Liver (tissue), 9 donors: ENCODE results near the gene SLC25A10. TPM values are rescaled to one million over a fixed set of nuclear protein-coding genes. Genes with fewer than 3 reads are reported as not detected.

Experiments
- DNase-seq: peaks from one replicate; pipeline ENCODE4 v3.0.0-alpha.2; 2017; ENCODE audit warnings: low spot score
- H3K27ac ChIP-seq, 2 donors: one replicate each; pipeline ENCODE4 v1.7.0; 2013; ENCODE audit warnings: inconsistent platforms in 2 of 2, low read length in 2 of 2, control low read depth in 1 of 2, low read depth in 1 of 2, mild to moderate bottlenecking in 1 of 2
- H3K27me3 ChIP-seq, 4 donors: one replicate each; pipeline versions ENCODE4 v1.6.1 to v1.7.0; 2013; ENCODE audit warnings: low read length in 3 of 4, inconsistent platforms in 1 of 4, mild to moderate bottlenecking in 1 of 4, moderate library complexity in 1 of 4; ENCODE audit not compliant: control insufficient read depth in 4 of 4, insufficient read depth in 4 of 4
- H3K36me3 ChIP-seq, 4 donors: one replicate each; pipeline versions ENCODE4 v1.6.1 to v1.7.0; 2013; ENCODE audit warnings: low read length in 3 of 4, mild to moderate bottlenecking in 3 of 4, low read depth in 1 of 4, moderate library complexity in 1 of 4; ENCODE audit not compliant: control insufficient read depth in 4 of 4, insufficient read depth in 3 of 4
- H3K4me1 ChIP-seq, 4 donors: one replicate each; pipeline versions ENCODE4 v1.6.1 to v1.7.0; 2013; ENCODE audit warnings: low read length in 3 of 4, mild to moderate bottlenecking in 3 of 4, moderate library complexity in 1 of 4; ENCODE audit not compliant: control insufficient read depth in 4 of 4, insufficient read depth in 4 of 4
- H3K4me3 ChIP-seq, 3 donors: one replicate each; pipeline versions ENCODE4 v1.6.1 to v1.7.0; 2013; ENCODE audit warnings: low read length in 3 of 3, control low read depth in 1 of 3, low read depth in 1 of 3, mild to moderate bottlenecking in 1 of 3
- H3K9ac ChIP-seq, 2 donors: one replicate each; pipeline ENCODE4 v1.7.0; 2013; ENCODE audit warnings: low read length in 2 of 2, mild to moderate bottlenecking in 2 of 2, moderate library complexity in 2 of 2, control low read depth in 1 of 2, low read depth in 1 of 2
- H3K9me3 ChIP-seq, 4 donors: one replicate each; pipeline versions ENCODE4 v1.6.1 to v1.7.0; 2013; ENCODE audit warnings: low read length in 3 of 4; ENCODE audit not compliant: control insufficient read depth in 4 of 4
- EGR1 ChIP-seq, 2 donors: IDR thresholded peaks; 2 replicates each; pipeline ENCODE4 v1.6.1; 2016 to 2018; ENCODE audit warnings: antibody characterized with exemption in 2 of 2, low read depth in 2 of 2
- FOXA1 ChIP-seq: IDR thresholded peaks from 2 replicates; pipeline ENCODE4 v1.6.1; 2016; ENCODE audit warnings: antibody characterized with exemption
- FOXA2 ChIP-seq: IDR thresholded peaks from 2 replicates; pipeline ENCODE4 v1.6.1; 2016; ENCODE audit warnings: antibody characterized with exemption
- GABPA ChIP-seq, 2 donors: IDR thresholded peaks in 1 of 2; conservative IDR thresholded peaks in 1 of 2; 2 replicates each; pipeline ENCODE4 v1.6.1; 2016; ENCODE audit warnings: antibody characterized with exemption in 2 of 2, mild to moderate bottlenecking in 1 of 2, moderate library complexity in 1 of 2
- HNF4A ChIP-seq, 2 donors: conservative IDR thresholded peaks; 2 replicates each; pipeline ENCODE4 v1.6.1; 2016; ENCODE audit warnings: antibody characterized with exemption in 2 of 2, mild to moderate bottlenecking in 2 of 2
- RAD21 ChIP-seq, 2 donors: IDR thresholded peaks; 2 replicates each; pipeline ENCODE4 v1.6.1; 2016; ENCODE audit warnings: antibody characterized with exemption in 2 of 2, mild to moderate bottlenecking in 2 of 2
- RXRA ChIP-seq, 2 donors: IDR thresholded peaks; 2 replicates each; pipeline ENCODE4 v1.6.1; 2017 to 2018; ENCODE audit warnings: antibody characterized with exemption in 2 of 2, mild to moderate bottlenecking in 1 of 2
- SP1 ChIP-seq: IDR thresholded peaks from 2 replicates; pipeline ENCODE4 v1.6.1; 2018; ENCODE audit warnings: antibody characterized with exemption, mild to moderate bottlenecking
- TAF1 ChIP-seq: conservative IDR thresholded peaks from 2 replicates; pipeline ENCODE4 v1.6.1; 2016; ENCODE audit warnings: antibody characterized with exemption, mild to moderate bottlenecking
- YY1 ChIP-seq: IDR thresholded peaks from 2 replicates; pipeline ENCODE4 v1.6.1; 2016; ENCODE audit warnings: antibody characterized with exemption, mild to moderate bottlenecking
- ZBTB33 ChIP-seq: IDR thresholded peaks from 2 replicates; pipeline ENCODE4 v1.6.1; 2016; ENCODE audit warnings: antibody characterized with exemption
- WGBS: extraction: QIAGEN DNeasy Blood & Tissue Kit; methylation state at CpG from one replicate; pipeline ENCODE4 v1.1.7; 2013; 5-methylcytosine and 5-hydroxymethylcytosine counted together
- polyA plus RNA-seq, 2 donors: library from polyadenylated mRNA; stranded (reverse) in 1 of 2; unstranded in 1 of 2; fragments of 200-250 nt in 1 of 2; fragments of >200 nt in 1 of 2; fragmentation: Nextera tagmentation in 1 of 2; extraction: Ambion mirVana in 1 of 2; gene quantifications; one replicate each; pipeline versions ENCODE4 v1.2.1 to v1.2.3, GENCODE V29; 2013 to 2015
- total RNA-seq, 2 donors: library from RNA; depleted of rRNA; stranded (reverse); fragments of >200 nt; gene quantifications; one replicate each; pipeline ENCODE4 v1.2.3, GENCODE V29; 2014
- TF ChIP-seq, protein P1 (sequence below): IDR thresholded peaks from 2 replicates; pipeline ENCODE4 v1.6.1; 2016; ENCODE audit warnings: antibody characterized with exemption
- TF ChIP-seq, protein P2 (sequence below): fragments of 150-350 bp; IDR thresholded peaks from 2 replicates; pipeline ENCODE4 v1.5.1; 2017; ENCODE audit warnings: improper control_type of control experiment, low read depth, low read length; ENCODE audit not compliant: missing input control
- TF ChIP-seq, protein P3 (sequence below): IDR thresholded peaks from 2 replicates; pipeline ENCODE4 v1.6.1; 2016; ENCODE audit warnings: antibody characterized with exemption, mild to moderate bottlenecking
- TF ChIP-seq, protein P4 (sequence below): IDR thresholded peaks from 2 replicates; pipeline ENCODE4 v1.6.1; 2016; ENCODE audit warnings: antibody characterized with exemption
- donor health status: healthy.
- donor health status: healthy.
- donor health status: healthy.
- donor health status: healthy.
- donor health status: healthy.

Gene SLC25A10
- total and polyA plus RNA-seq, 4 donors = 19.8 to 54.6 (median 44.0) TPM

DNA sequence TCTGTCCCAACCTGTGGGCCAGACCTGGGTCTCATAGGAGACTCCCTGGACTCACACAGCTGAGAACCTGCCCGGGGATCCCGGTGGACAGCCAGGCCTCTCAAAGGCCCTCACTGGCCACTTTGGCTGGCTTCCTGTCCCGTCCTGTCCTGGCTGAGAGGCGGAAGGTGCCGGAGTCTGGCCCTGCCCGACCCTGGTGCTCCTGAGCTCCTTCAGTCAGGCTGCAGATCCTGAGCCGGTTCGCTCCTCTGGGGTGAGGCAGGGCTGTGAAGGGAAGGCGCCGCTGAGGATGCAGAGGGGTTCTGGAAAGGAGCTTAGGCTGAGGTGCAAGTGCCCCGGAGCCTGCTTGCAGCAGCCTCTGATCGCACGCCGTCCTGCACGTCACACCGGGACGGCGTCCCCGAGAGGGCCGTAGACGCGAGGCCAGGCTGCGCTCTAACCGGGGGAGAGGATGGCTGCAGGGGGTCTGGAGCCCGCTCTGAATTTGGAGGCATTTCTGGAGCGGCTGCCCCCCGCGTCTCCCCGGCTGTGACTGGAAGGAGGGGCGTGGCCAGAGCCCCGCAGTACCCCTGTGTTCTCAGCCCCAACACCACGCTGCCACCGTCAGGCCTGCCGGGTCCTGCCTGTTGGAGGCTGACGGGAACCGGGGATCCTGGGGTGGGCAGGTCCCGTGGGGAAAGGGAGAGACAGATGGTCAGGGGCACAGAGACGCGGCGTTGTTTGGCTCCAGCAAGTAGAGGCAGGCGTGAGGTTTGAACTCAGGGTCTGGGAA, 24.1 kb upstream of the SLC25A10 start:
- no peak for TF ChIP-seq RXRA (IDR thresholded peaks at IDR 0.05)
- no peak for TF ChIP-seq EGR1 (IDR thresholded peaks at IDR 0.05; ENCODE audit: low read depth in 2 of 2)
- TF ChIP-seq, protein P1, sequence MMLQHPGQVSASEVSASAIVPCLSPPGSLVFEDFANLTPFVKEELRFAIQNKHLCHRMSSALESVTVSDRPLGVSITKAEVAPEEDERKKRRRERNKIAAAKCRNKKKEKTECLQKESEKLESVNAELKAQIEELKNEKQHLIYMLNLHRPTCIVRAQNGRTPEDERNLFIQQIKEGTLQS = no peak
- no peak for TF ChIP-seq ZBTB33
- TF ChIP-seq, protein P2, sequence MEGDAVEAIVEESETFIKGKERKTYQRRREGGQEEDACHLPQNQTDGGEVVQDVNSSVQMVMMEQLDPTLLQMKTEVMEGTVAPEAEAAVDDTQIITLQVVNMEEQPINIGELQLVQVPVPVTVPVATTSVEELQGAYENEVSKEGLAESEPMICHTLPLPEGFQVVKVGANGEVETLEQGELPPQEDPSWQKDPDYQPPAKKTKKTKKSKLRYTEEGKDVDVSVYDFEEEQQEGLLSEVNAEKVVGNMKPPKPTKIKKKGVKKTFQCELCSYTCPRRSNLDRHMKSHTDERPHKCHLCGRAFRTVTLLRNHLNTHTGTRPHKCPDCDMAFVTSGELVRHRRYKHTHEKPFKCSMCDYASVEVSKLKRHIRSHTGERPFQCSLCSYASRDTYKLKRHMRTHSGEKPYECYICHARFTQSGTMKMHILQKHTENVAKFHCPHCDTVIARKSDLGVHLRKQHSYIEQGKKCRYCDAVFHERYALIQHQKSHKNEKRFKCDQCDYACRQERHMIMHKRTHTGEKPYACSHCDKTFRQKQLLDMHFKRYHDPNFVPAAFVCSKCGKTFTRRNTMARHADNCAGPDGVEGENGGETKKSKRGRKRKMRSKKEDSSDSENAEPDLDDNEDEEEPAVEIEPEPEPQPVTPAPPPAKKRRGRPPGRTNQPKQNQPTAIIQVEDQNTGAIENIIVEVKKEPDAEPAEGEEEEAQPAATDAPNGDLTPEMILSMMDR = no peak
- TF ChIP-seq, protein P3, sequence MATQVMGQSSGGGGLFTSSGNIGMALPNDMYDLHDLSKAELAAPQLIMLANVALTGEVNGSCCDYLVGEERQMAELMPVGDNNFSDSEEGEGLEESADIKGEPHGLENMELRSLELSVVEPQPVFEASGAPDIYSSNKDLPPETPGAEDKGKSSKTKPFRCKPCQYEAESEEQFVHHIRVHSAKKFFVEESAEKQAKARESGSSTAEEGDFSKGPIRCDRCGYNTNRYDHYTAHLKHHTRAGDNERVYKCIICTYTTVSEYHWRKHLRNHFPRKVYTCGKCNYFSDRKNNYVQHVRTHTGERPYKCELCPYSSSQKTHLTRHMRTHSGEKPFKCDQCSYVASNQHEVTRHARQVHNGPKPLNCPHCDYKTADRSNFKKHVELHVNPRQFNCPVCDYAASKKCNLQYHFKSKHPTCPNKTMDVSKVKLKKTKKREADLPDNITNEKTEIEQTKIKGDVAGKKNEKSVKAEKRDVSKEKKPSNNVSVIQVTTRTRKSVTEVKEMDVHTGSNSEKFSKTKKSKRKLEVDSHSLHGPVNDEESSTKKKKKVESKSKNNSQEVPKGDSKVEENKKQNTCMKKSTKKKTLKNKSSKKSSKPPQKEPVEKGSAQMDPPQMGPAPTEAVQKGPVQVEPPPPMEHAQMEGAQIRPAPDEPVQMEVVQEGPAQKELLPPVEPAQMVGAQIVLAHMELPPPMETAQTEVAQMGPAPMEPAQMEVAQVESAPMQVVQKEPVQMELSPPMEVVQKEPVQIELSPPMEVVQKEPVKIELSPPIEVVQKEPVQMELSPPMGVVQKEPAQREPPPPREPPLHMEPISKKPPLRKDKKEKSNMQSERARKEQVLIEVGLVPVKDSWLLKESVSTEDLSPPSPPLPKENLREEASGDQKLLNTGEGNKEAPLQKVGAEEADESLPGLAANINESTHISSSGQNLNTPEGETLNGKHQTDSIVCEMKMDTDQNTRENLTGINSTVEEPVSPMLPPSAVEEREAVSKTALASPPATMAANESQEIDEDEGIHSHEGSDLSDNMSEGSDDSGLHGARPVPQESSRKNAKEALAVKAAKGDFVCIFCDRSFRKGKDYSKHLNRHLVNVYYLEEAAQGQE = no peak
- no peak for TF ChIP-seq YY1
- no peak for DNase-seq

GRCh38 chr17:81688616-81689015, 23.5 kb upstream of the SLC25A10 start:
- Histone ChIP-seq H3K27me3 (no peaks in the 10 kb centered on the region), H3K4me1 (peaks cover 6 to 17% (median 14%) of the 10 kb centered on the region in 4 donors), H3K27ac (no peak overlapping the region), H3K9me3 (no peaks in the 10 kb centered on the region), H3K9ac (no peak overlapping the region), H3K4me3 (no peak overlapping the region), H3K36me3 (peaks cover 9 to 72% (median 18%) of the 10 kb centered on the region in 4 donors)
- WGBS = 94% methylated on average over 14 of the region's 14 CpGs
- DNase-seq = no peak
- TF ChIP-seq RAD21 (IDR thresholded peaks at IDR 0.05) = no peak
- no peak for TF ChIP-seq RXRA (IDR thresholded peaks at IDR 0.05)
- no peak for TF ChIP-seq GABPA (IDR thresholded peaks at IDR 0.05 in 1 of 2, conservative IDR thresholded peaks at IDR 0.05 in 1 of 2)
- TF ChIP-seq, protein P4, sequence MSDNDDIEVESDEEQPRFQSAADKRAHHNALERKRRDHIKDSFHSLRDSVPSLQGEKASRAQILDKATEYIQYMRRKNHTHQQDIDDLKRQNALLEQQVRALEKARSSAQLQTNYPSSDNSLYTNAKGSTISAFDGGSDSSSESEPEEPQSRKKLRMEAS = no peak
- no peak for TF ChIP-seq FOXA1
- no peak for TF ChIP-seq ZBTB33
- TF ChIP-seq TAF1 = no peak
- TF ChIP-seq, protein P1 = no peak
- TF ChIP-seq, protein P2 = no peak
- TF ChIP-seq FOXA2 = no peak
- TF ChIP-seq SP1 = no peak
- TF ChIP-seq EGR1 (IDR thresholded peaks at IDR 0.05; ENCODE audit: low read depth in 2 of 2) = no peak
- no peak for TF ChIP-seq HNF4A (conservative IDR thresholded peaks at IDR 0.05)
- TF ChIP-seq YY1 = no peak

More for the DNA sequence above, 24.1 kb upstream of the SLC25A10 start:
- H3K9me3 ChIP-seq = no peaks in the 10 kb centered on the region
- WGBS = 97% methylated on average over 41 of the region's 41 CpGs
- peaks cover 6 to 19% (median 16%) of the 10 kb centered on the region in 4 donors for H3K4me1 ChIP-seq
- peaks cover 9 to 65% (median 18%) of the 10 kb centered on the region in 4 donors for H3K36me3 ChIP-seq
- no peaks in the 10 kb centered on the region for H3K27me3 ChIP-seq
- no peak overlapping the region for H3K27ac ChIP-seq
- H3K9ac ChIP-seq = no peak overlapping the region
- no peak overlapping the region for H3K4me3 ChIP-seq
